Ramos (cell line): ENCODE data around the gene STAG3.
"Not testable (repeated sequence)": the region's sequence is repeated elsewhere in the genome, so short reads cannot be mapped to it uniquely, and the experiment has no call there.

Source experiments
- in situ Hi-C: fragments of 300-500 bp; cut with MboI; formaldehyde crosslinking; loops from one replicate; pipeline ENCODE4 v1.14.3; 2022; ENCODE audit warnings: low sequenced_read_pairs; ENCODE audit not compliant: unreplicated experiment

Gene STAG3

GRCh38 chr7:100177045-100178001 lies at the start of gene STAG3, which contains the start of gene GPC2:
TSS of gene STAG3 (plus strand) at chr7:100177918. CDS start at chr7:100180557, 2,639 bp downstream.
TSS of gene GPC2 (minus strand) at chr7:100177381. CDS start at chr7:100177199, 182 bp downstream.
- in situ Hi-C loops, result loop anchor here (25.0 kb wide), 1 partner anchor 1685 kb away; no protein-coding TSS in a partner anchor

- in situ Hi-C loops, result loop anchor here (5.0 to 10.0 kb wide), 3 partner anchors 136 to 224 kb away; partner anchors contain the start of gene TRIM4
Measured at GRCh38 chr7:100128637-100128963, 49.1 kb upstream of the STAG3 start.

- in situ Hi-C loops, result loop anchor here (5.0 kb wide), 1 partner anchor 277 kb away; no protein-coding TSS in a partner anchor
Measured at GRCh38 chr7:100130220-100130607, 47.5 kb upstream of the STAG3 start.

- in situ Hi-C loops, result loop anchor here (5.0 kb wide), 1 partner anchor 276 kb away; no protein-coding TSS in a partner anchor
Measured at GRCh38 chr7:100130608-100131453, 46.9 kb upstream of the STAG3 start.

GRCh38 chr7:100132126-100132525 lies 45.6 kb upstream of the STAG3 start:
- in situ Hi-C loops, result loop anchor here (5.0 kb wide), 1 partner anchor 275 kb away; no protein-coding TSS in a partner anchor

- in situ Hi-C loops, result loop anchor here (5.0 kb wide), 1 partner anchor 275 kb away; no protein-coding TSS in a partner anchor
Measured at GRCh38 chr7:100132697-100133151, 45.0 kb upstream of the STAG3 start.

GRCh38 chr7:100137851-100138760 lies 39.6 kb upstream of the STAG3 start:
- in situ Hi-C loops, result loop anchor here (5.0 kb wide), 1 partner anchor 74 kb away; no protein-coding TSS in a partner anchor

GRCh38 chr7:100141555-100141949 lies 36.2 kb upstream of the STAG3 start:
- in situ Hi-C loops, result no loop called here

- in situ Hi-C loops, result no loop called here
Measured at GRCh38 chr7:100142461-100142860, 35.3 kb upstream of the STAG3 start.

GRCh38 chr7:100146350-100146749 lies 31.4 kb upstream of the STAG3 start:
- in situ Hi-C loops, result not testable (repeated sequence)

- in situ Hi-C loops, result no loop called here
Measured at GRCh38 chr7:100147278-100147677, 30.4 kb upstream of the STAG3 start.

- in situ Hi-C loops, result no loop called here
Measured at GRCh38 chr7:100148225-100148558, 29.5 kb upstream of the STAG3 start.

- in situ Hi-C loops, result no loop called here
Measured at GRCh38 chr7:100148559-100149328, 29.0 kb upstream of the STAG3 start, which contains the start of gene LAMTOR4. TSS of gene LAMTOR4 (plus strand) at chr7:100148918. CDS start at chr7:100148973, 55 bp downstream.

GRCh38 chr7:100152404-100152803 lies 25.3 kb upstream of the STAG3 start:
- in situ Hi-C loops, result no loop called here

- in situ Hi-C loops, result no loop called here
Measured at GRCh38 chr7:100152937-100153666, 24.6 kb upstream of the STAG3 start.

- in situ Hi-C loops, result no loop called here
Measured at GRCh38 chr7:100153708-100154535, 23.8 kb upstream of the STAG3 start.
